ENCODE measurements around the gene DHRS3. TPM values are rescaled to one million over a fixed set of nuclear protein-coding genes. Genes with fewer than 3 reads are reported as not detected.
"Not testable (repeated sequence)": the region's sequence is repeated elsewhere in the genome, so short reads cannot be mapped to it uniquely, and the experiment has no call there.

Gene DHRS3
- total and polyA plus RNA-seq, 8 donors = 47.7 to 98.6 (median 62.0) TPM

- Histone ChIP-seq H3K9me3 (no peaks in the 10 kb centered on the region), H3K4me1 (no peaks in the 10 kb centered on the region), H3K36me3 (peaks cover 3 to 45% (median 10%) of the 10 kb centered on the region in 3 donors), H3K4me3 (no peak overlapping the region), H3K27me3 (no peaks in the 10 kb centered on the region), H3K27ac (no peak overlapping the region)
- FAIRE-seq = no peak
- DNase-seq = peak in 1 of 6 donors; percentile 8
- WGBS, 2 donors = 91 to 92% methylated on average over 9 of the region's 9 CpGs
- no peak for TF ChIP-seq CTCF (IDR thresholded peaks at IDR 0.05)
- ATAC-seq = peak in 3 of 4 donors; percentile 6 to 20 (median 13)
- intact Hi-C loops (cut with DNase I) = no loop called here
These were observed 50.7 kb downstream of the DHRS3 start for GRCh38 chr1:12567288-12567819.

GRCh38 chr1:12566484-12567287 is 51.3 kb downstream of the DHRS3 start:
- Histone ChIP-seq H3K4me3 (no peak overlapping the region), H3K27me3 (no peaks in the 10 kb centered on the region), H3K36me3 (peaks cover 3 to 38% (median 10%) of the 10 kb centered on the region in 3 donors), H3K9me3 (no peaks in the 10 kb centered on the region), H3K27ac (no peak overlapping the region), H3K4me1 (no peaks in the 10 kb centered on the region)
- 84 to 92% methylated on average over 9 of the region's 9 CpGs for WGBS, 2 donors
- FAIRE-seq (no peak), DNase-seq (peak in 1 of 6 donors; percentile 6), ATAC-seq (peak in 2 of 4 donors; percentile 6 to 43)
- intact Hi-C loops (cut with DNase I) = no loop called here
- no peak for TF ChIP-seq CTCF (IDR thresholded peaks at IDR 0.05)

- FAIRE-seq = no peak
- H3K36me3 ChIP-seq = peaks cover 3 to 32% (median 10%) of the 10 kb centered on the region in 3 donors
- 85 to 90% methylated on average over 7 of the region's 7 CpGs for WGBS, 2 donors
These were observed 52.1 kb downstream of the DHRS3 start for GRCh38 chr1:12565966-12566352.

GRCh38 chr1:12565094-12565965 is 52.7 kb downstream of the DHRS3 start:
- no peaks in the 10 kb centered on the region for H3K4me1 ChIP-seq
- H3K9me3 ChIP-seq = no peaks in the 10 kb centered on the region
- H3K27ac ChIP-seq = no peak overlapping the region
- ATAC-seq (peak in 1 of 4 donors; percentile 29), FAIRE-seq (no peak), DNase-seq (peak in 1 of 6 donors; percentile 17)
- intact Hi-C loops (cut with DNase I) = no loop called here
- no peaks in the 10 kb centered on the region for H3K27me3 ChIP-seq
- no peak for TF ChIP-seq CTCF (IDR thresholded peaks at IDR 0.05)
- no peak overlapping the region for H3K4me3 ChIP-seq
- 82 to 84% methylated on average over 10 of the region's 10 CpGs for WGBS, 2 donors
- H3K36me3 ChIP-seq = peaks cover 0 to 25% (median 5%) of the 10 kb centered on the region in 3 donors

More at GRCh38 chr1:12565966-12566352, 52.1 kb downstream of the DHRS3 start:
- intact Hi-C loops (cut with DNase I) = no loop called here
- TF ChIP-seq CTCF (IDR thresholded peaks at IDR 0.05) = no peak
- Histone ChIP-seq H3K27me3 (no peaks in the 10 kb centered on the region), H3K9me3 (no peaks in the 10 kb centered on the region), H3K27ac (no peak overlapping the region), H3K4me3 (no peak overlapping the region), H3K4me1 (no peaks in the 10 kb centered on the region)
- DNase-seq = peak in 1 of 6 donors; percentile 0
- ATAC-seq = peak in 1 of 4 donors; percentile 27

GRCh38 chr1:12564251-12564650 is 53.8 kb downstream of the DHRS3 start:
- H3K9me3 ChIP-seq; H3K27me3 ChIP-seq; ATAC-seq; FAIRE-seq; DNase-seq; H3K4me1 ChIP-seq; H3K27ac ChIP-seq; intact Hi-C loops (cut with DNase I); H3K4me3 ChIP-seq: not testable (repeated sequence)
- peaks cover 0 to 21% (median 5%) of the 10 kb centered on the region in 3 donors for H3K36me3 ChIP-seq
- WGBS, 2 donors = 96 to 100% methylated on average over 3 of the region's 3 CpGs
